HEK293 (cell line): ENCODE results near the gene FKBP3.

Experiments used
- HOXD13 ChIP-seq: sonication (generic); formaldehyde crosslinking; IDR thresholded peaks from 2 replicates; pipeline ENCODE4 v1.8.0; 2022; ENCODE audit warnings: missing genetic modification reagents, borderline replicate concordance
- KLF7 ChIP-seq: fragments of 450-650 bp; formaldehyde crosslinking; IDR thresholded peaks from 2 replicates; pipeline ENCODE4 v1.5.1; 2016; ENCODE audit warnings: missing biosample characterization, missing genetic modification characterization, borderline replicate concordance
- MZF1 ChIP-seq: fragments of 450-650 bp; formaldehyde crosslinking; IDR thresholded peaks from 2 replicates; pipeline ENCODE4 v1.5.1; 2017; ENCODE audit warnings: missing biosample characterization, missing genetic modification characterization, borderline replicate concordance
- SP7 ChIP-seq: fragments of 450-650 bp; formaldehyde crosslinking; IDR thresholded peaks from 2 replicates; pipeline ENCODE4 v1.5.1; 2016; ENCODE audit warnings: missing biosample characterization, missing genetic modification characterization
- ZBTB11 ChIP-seq: fragments of 450-650 bp; formaldehyde crosslinking; conservative IDR thresholded peaks from 2 replicates; pipeline ENCODE4 v1.5.1; 2016; ENCODE audit warnings: low read depth, missing biosample characterization, missing genetic modification characterization
- ZBTB17 ChIP-seq: fragments of 450-650 bp; formaldehyde crosslinking; IDR thresholded peaks from 2 replicates; pipeline ENCODE4 v1.5.1; 2016; ENCODE audit warnings: missing biosample characterization, missing genetic modification characterization
- ZBTB48 ChIP-seq: fragments of 450-650 bp; formaldehyde crosslinking; IDR thresholded peaks from 2 replicates; pipeline ENCODE4 v1.5.1; 2016; ENCODE audit warnings: missing biosample characterization, missing genetic modification characterization
- ZEB2 ChIP-seq: fragments of 450-650 bp; formaldehyde crosslinking; IDR thresholded peaks from 2 replicates; pipeline ENCODE4 v1.5.1; 2016; ENCODE audit warnings: missing biosample characterization, missing genetic modification characterization
- ZNF140 ChIP-seq: fragments of 450-650 bp; formaldehyde crosslinking; IDR thresholded peaks from 2 replicates; pipeline ENCODE4 v1.5.1; 2016; ENCODE audit warnings: missing biosample characterization, missing genetic modification characterization
- ZNF157 ChIP-seq: fragments of 450-650 bp; formaldehyde crosslinking; IDR thresholded peaks from 2 replicates; pipeline ENCODE4 v1.5.1; 2016; ENCODE audit warnings: missing biosample characterization, missing genetic modification characterization
- ZNF175 ChIP-seq: fragments of 450-650 bp; formaldehyde crosslinking; IDR thresholded peaks from 2 replicates; pipeline ENCODE4 v1.5.1; 2016; ENCODE audit warnings: missing biosample characterization, missing genetic modification characterization
- ZNF184 ChIP-seq: fragments of 450-650 bp; IDR thresholded peaks from 2 replicates; pipeline ENCODE4 v1.5.1; 2018; ENCODE audit warnings: missing biosample characterization, mild to moderate bottlenecking, missing genetic modification characterization
- ZNF2 ChIP-seq: fragments of 450-650 bp; formaldehyde crosslinking; IDR thresholded peaks from 2 replicates; pipeline ENCODE4 v1.5.1; 2016; ENCODE audit warnings: missing biosample characterization, missing genetic modification characterization
- ZNF266 ChIP-seq: fragments of 450-650 bp; formaldehyde crosslinking; IDR thresholded peaks from 2 replicates; pipeline ENCODE4 v1.5.1; 2016; ENCODE audit warnings: missing biosample characterization, missing genetic modification characterization, low read depth
- ZNF292 ChIP-seq: fragments of 450-650 bp; formaldehyde crosslinking; IDR thresholded peaks from 2 replicates; pipeline ENCODE4 v1.5.1; 2016; ENCODE audit warnings: low read depth, missing biosample characterization, missing genetic modification characterization, borderline replicate concordance
- ZNF335 ChIP-seq: fragments of 450-650 bp; formaldehyde crosslinking; conservative IDR thresholded peaks from 2 replicates; pipeline ENCODE4 v1.5.1; 2016; ENCODE audit warnings: missing biosample characterization, missing genetic modification characterization
- ZNF416 ChIP-seq: fragments of 450-650 bp; formaldehyde crosslinking; IDR thresholded peaks from 2 replicates; pipeline ENCODE4 v1.5.1; 2016; ENCODE audit warnings: missing biosample characterization, missing genetic modification characterization
- ZNF513 ChIP-seq: fragments of 450-650 bp; IDR thresholded peaks from 2 replicates; pipeline ENCODE4 v1.5.1; 2018; ENCODE audit warnings: missing biosample characterization, missing genetic modification characterization
- ZNF530 ChIP-seq: fragments of 450-650 bp; formaldehyde crosslinking; IDR thresholded peaks from 2 replicates; pipeline ENCODE4 v1.5.1; 2016; ENCODE audit warnings: low read depth, missing biosample characterization, missing genetic modification characterization
- ZNF544 ChIP-seq: fragments of 450-650 bp; formaldehyde crosslinking; IDR thresholded peaks from 2 replicates; pipeline ENCODE4 v1.5.0; 2017; ENCODE audit warnings: missing biosample characterization, missing genetic modification characterization
- ZNF658 ChIP-seq: fragments of 450-650 bp; formaldehyde crosslinking; IDR thresholded peaks from 2 replicates; pipeline ENCODE4; 2016; ENCODE audit warnings: missing biosample characterization, missing genetic modification characterization
- ZNF776 ChIP-seq: fragments of 450-650 bp; formaldehyde crosslinking; IDR thresholded peaks from 2 replicates; pipeline ENCODE4 v1.5.0; 2017; ENCODE audit warnings: missing biosample characterization, missing genetic modification characterization, borderline replicate concordance
- TF ChIP-seq, protein P1 (sequence below): fragments of 450-650 bp; formaldehyde crosslinking; IDR thresholded peaks from 2 replicates; pipeline ENCODE4 v1.5.1; 2016; ENCODE audit warnings: missing biosample characterization, missing genetic modification characterization
- TF ChIP-seq, protein P2 (sequence below): fragments of 450-650 bp; formaldehyde crosslinking; IDR thresholded peaks from 2 replicates; pipeline ENCODE4 v1.5.1; 2016; ENCODE audit warnings: missing biosample characterization, missing genetic modification characterization
- TF ChIP-seq, protein P3 (sequence below): fragments of 450-650 bp; formaldehyde crosslinking; IDR thresholded peaks from 2 replicates; pipeline ENCODE4 v1.5.1; 2016; ENCODE audit warnings: missing biosample characterization, missing genetic modification characterization
- TF ChIP-seq, protein P4 (sequence below): fragments of 450-650 bp; formaldehyde crosslinking; optimal IDR thresholded peaks from 2 replicates; pipeline ENCODE3; 2016; ENCODE audit warnings: missing biosample characterization, mild to moderate bottlenecking, missing genetic modification characterization

FKBP3 gene

GRCh38 chr14:45135659-45136395 is 1.5 kb upstream of the FKBP3 start, which contains the start of gene FANCM (continued):
- TF ChIP-seq ZEB2 (peak; percentile 35; the same call in 1 of the 2 replicates), HOXD13 (no peak), MZF1 (tag by site-specific recombination) (peak; percentile 32; the same call in 1 of the 2 replicates), ZNF544 (tag by site-specific recombination) (no peak), ZNF530 (no peak), ZNF2 (0 out of 2 replicates have a peak, but pooled peaks have one; percentile 49), ZNF335 (tag by site-specific recombination) (peak; percentile 51; the same call in 1 of the 2 replicates), ZNF776 (tag by site-specific recombination) (no peak), ZNF140 (no peak), ZNF266 (tag by site-specific recombination) (no peak), ZNF157 (tag by site-specific recombination) (no peak), ZNF416 (no peak), ZNF184 (peak; percentile 31; the same call in 1 of the 2 replicates), ZBTB48 (tag by site-specific recombination) (no peak), ZBTB17 (tag by site-specific recombination) (peak; percentile 79), ZBTB11 (tag by site-specific recombination) (peak; percentile 98), SP7 (peak; percentile 45; the same call in 1 of the 2 replicates), ZNF513 (0 out of 2 replicates have a peak, but pooled peaks have one; percentile 48), KLF7 (tag by site-specific recombination) (no peak), ZNF292 (tag by site-specific recombination) (no peak), ZNF175 (tag by site-specific recombination) (no peak), ZNF658 (no peak)
- TF ChIP-seq, protein P1, sequence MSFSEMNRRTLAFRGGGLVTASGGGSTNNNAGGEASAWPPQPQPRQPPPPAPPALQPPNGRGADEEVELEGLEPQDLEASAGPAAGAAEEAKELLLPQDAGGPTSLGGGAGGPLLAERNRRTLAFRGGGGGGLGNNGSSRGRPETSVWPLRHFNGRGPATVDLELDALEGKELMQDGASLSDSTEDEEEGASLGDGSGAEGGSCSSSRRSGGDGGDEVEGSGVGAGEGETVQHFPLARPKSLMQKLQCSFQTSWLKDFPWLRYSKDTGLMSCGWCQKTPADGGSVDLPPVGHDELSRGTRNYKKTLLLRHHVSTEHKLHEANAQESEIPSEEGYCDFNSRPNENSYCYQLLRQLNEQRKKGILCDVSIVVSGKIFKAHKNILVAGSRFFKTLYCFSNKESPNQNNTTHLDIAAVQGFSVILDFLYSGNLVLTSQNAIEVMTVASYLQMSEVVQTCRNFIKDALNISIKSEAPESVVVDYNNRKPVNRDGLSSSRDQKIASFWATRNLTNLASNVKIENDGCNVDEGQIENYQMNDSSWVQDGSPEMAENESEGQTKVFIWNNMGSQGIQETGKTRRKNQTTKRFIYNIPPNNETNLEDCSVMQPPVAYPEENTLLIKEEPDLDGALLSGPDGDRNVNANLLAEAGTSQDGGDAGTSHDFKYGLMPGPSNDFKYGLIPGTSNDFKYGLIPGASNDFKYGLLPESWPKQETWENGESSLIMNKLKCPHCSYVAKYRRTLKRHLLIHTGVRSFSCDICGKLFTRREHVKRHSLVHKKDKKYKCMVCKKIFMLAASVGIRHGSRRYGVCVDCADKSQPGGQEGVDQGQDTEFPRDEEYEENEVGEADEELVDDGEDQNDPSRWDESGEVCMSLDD = no peak
- TF ChIP-seq, protein P2, sequence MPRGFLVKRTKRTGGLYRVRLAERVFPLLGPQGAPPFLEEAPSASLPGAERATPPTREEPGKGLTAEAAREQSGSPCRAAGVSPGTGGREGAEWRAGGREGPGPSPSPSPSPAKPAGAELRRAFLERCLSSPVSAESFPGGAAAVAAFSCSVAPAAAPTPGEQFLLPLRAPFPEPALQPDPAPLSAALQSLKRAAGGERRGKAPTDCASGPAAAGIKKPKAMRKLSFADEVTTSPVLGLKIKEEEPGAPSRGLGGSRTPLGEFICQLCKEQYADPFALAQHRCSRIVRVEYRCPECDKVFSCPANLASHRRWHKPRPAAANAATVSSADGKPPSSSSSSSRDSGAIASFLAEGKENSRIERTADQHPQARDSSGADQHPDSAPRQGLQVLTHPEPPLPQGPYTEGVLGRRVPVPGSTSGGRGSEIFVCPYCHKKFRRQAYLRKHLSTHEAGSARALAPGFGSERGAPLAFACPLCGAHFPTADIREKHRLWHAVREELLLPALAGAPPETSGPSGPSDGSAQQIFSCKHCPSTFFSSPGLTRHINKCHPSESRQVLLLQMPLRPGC = 0 out of 2 replicates have a peak, but pooled peaks have one; percentile 20
- TF ChIP-seq, protein P3, sequence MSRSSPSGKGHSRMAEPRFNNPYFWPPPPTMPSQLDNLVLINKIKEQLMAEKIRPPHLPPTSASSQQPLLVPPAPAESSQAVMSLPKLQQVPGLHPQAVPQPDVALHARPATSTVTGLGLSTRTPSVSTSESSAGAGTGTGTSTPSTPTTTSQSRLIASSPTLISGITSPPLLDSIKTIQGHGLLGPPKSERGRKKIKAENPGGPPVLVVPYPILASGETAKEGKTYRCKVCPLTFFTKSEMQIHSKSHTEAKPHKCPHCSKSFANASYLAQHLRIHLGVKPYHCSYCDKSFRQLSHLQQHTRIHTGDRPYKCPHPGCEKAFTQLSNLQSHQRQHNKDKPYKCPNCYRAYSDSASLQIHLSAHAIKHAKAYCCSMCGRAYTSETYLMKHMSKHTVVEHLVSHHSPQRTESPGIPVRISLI (tag by site-specific recombination) = no peak
- TF ChIP-seq, protein P4, sequence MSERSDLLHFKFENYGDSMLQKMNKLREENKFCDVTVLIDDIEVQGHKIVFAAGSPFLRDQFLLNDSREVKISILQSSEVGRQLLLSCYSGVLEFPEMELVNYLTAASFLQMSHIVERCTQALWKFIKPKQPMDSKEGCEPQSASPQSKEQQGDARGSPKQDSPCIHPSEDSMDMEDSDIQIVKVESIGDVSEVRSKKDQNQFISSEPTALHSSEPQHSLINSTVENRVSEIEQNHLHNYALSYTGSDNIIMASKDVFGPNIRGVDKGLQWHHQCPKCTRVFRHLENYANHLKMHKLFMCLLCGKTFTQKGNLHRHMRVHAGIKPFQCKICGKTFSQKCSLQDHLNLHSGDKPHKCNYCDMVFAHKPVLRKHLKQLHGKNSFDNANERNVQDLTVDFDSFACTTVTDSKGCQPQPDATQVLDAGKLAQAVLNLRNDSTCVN = no peak
